ENCODE results near the gene CHAC2.

GRCh38 chr2:53819634-53820033 lies 52.0 kb downstream of the CHAC2 start:
- TF ChIP-seq CTCF (IDR thresholded peaks at IDR 0.05 in 8 of 11, conservative IDR thresholded peaks at IDR 0.05 in 3 of 11): no peak
- TF ChIP-seq POLR2A (IDR thresholded peaks at IDR 0.05): no peak
- no peak for TF ChIP-seq POLR2AphosphoS5 (IDR thresholded peaks at IDR 0.05)
